SK-N-SH treated with all-trans-retinoic acid at 6 μM for 48 hours (cell line): ENCODE measurements around the gene SLAMF7.

ENCODE experiments used
- CREB5 ChIP-seq: fragments of 250-450 bp; sonication (Bioruptor Pico); IDR thresholded peaks from 2 replicates; pipeline ENCODE4 v1.5.1; 2020; ENCODE audit warnings: low read depth, mild to moderate bottlenecking, moderate library complexity
- CSRNP3 ChIP-seq: fragments of 250-450 bp; sonication (Bioruptor Pico); IDR thresholded peaks from 2 replicates; pipeline ENCODE4 v1.5.1; 2021; ENCODE audit warnings: mild to moderate bottlenecking, moderate library complexity
- ESRRG ChIP-seq: fragments of 250-450 bp; sonication (Bioruptor Pico); IDR thresholded peaks from 2 replicates; pipeline ENCODE4 v1.6.1; 2021; ENCODE audit warnings: mild to moderate bottlenecking
- GLIS3 ChIP-seq: fragments of 250-450 bp; sonication (Bioruptor Pico); IDR thresholded peaks from 2 replicates; pipeline ENCODE4 v1.5.0; 2020; ENCODE audit warnings: mild to moderate bottlenecking, moderate library complexity
- PATZ1 ChIP-seq: fragments of 250-450 bp; sonication (Bioruptor Pico); IDR thresholded peaks from 2 replicates; pipeline ENCODE4 v1.8.0; 2020; ENCODE audit warnings: mild to moderate bottlenecking, moderate library complexity, borderline replicate concordance
- POU6F1 ChIP-seq: fragments of 250-450 bp; sonication (Bioruptor Pico); IDR thresholded peaks from 2 replicates; pipeline ENCODE4 v1.8.0; 2021; ENCODE audit warnings: low read depth, mild to moderate bottlenecking, moderate library complexity, borderline replicate concordance
- PPARA ChIP-seq: fragments of 250-450 bp; sonication (Bioruptor Pico); IDR thresholded peaks from 2 replicates; pipeline ENCODE4 v1.5.0; 2020; ENCODE audit warnings: mild to moderate bottlenecking, borderline replicate concordance
- RARB ChIP-seq: fragments of 250-450 bp; sonication (Bioruptor Pico); IDR thresholded peaks from 2 replicates; pipeline ENCODE4 v1.8.0; 2021; ENCODE audit warnings: mild to moderate bottlenecking, moderate library complexity
- SNAI2 ChIP-seq: fragments of 250-450 bp; sonication (Bioruptor Pico); IDR thresholded peaks from 2 replicates; pipeline ENCODE4 v1.5.0; 2020; ENCODE audit warnings: mild to moderate bottlenecking, moderate library complexity
- ZC3H10 ChIP-seq: fragments of 250-450 bp; sonication (Bioruptor Pico); IDR thresholded peaks from 2 replicates; pipeline ENCODE4 v1.5.1; 2021; ENCODE audit warnings: mild to moderate bottlenecking, moderate library complexity
- ZFP30 ChIP-seq: fragments of 450-650 bp; formaldehyde crosslinking; IDR thresholded peaks from 2 replicates; pipeline ENCODE4 v1.5.0; 2022; ENCODE audit warnings: mild to moderate bottlenecking, moderate library complexity
- ZNF565 ChIP-seq: fragments of 450-650 bp; formaldehyde crosslinking; conservative IDR thresholded peaks from 2 replicates; pipeline ENCODE4 v1.5.0; 2020; ENCODE audit warnings: low read depth, mild to moderate bottlenecking, moderate library complexity

- TF ChIP-seq CSRNP3 (CRISPR knock-in tag) = no peak
- no peak for TF ChIP-seq RARB (CRISPR knock-in tag)
- no peak for TF ChIP-seq PPARA
- TF ChIP-seq ZFP30 (CRISPR knock-in tag) = no peak
- no peak for TF ChIP-seq SNAI2 (CRISPR knock-in tag)
- TF ChIP-seq CREB5 = no peak
- no peak for TF ChIP-seq ZC3H10
- TF ChIP-seq PATZ1 (CRISPR knock-in tag) = no peak
- TF ChIP-seq POU6F1 (CRISPR knock-in tag) = no peak
- no peak for TF ChIP-seq ESRRG
- TF ChIP-seq ZNF565 = no peak
- TF ChIP-seq GLIS3 (CRISPR knock-in tag) = no peak
Measured at GRCh38 chr1:160772331-160772730, 33.3 kb downstream of the SLAMF7 start.
